HG03354 (cell line): ENCODE measurements around the gene XRCC3.

ENCODE experiments used
- ATAC-seq: cut with Tn5 transposase; IDR thresholded peaks from one replicate; pipeline ENCODE4 v1.9.1; 2021; ENCODE audit warnings: mild to moderate bottlenecking; ENCODE audit not compliant: unreplicated experiment, poor library complexity, severe bottlenecking

XRCC3 gene

GRCh38 chr14:103709814-103710213 is 5.4 kb downstream of the XRCC3 start:
- no peak for ATAC-seq

DNA sequence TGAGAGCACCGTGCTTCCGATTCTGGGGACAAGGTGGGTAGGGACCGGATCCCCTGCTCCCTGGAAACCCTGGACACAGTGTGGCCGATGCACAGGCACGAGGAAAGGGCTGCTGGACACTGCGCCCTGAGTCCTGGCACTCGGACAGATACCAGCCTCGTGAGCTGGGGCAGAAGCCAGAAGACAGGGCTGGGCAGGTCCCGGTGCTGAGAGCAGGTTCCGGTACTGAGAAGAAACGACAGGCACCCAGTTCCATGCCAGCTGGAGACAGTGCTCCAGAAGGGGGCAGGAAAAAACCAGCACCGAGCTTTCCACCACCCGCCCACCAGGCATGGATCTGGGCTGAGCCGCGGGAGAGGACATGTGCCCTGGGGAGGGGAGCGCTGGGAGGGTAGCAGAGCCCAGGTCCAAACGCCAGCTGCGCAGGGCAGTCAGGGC is 6.5 kb downstream of the XRCC3 start:
- no peak for ATAC-seq

- no peak for ATAC-seq
Measured at GRCh38 chr14:103707329-103708263, 7.7 kb downstream of the XRCC3 start.

- ATAC-seq: no peak
Measured at GRCh38 chr14:103706551-103707328, 8.5 kb downstream of the XRCC3 start.

DNA sequence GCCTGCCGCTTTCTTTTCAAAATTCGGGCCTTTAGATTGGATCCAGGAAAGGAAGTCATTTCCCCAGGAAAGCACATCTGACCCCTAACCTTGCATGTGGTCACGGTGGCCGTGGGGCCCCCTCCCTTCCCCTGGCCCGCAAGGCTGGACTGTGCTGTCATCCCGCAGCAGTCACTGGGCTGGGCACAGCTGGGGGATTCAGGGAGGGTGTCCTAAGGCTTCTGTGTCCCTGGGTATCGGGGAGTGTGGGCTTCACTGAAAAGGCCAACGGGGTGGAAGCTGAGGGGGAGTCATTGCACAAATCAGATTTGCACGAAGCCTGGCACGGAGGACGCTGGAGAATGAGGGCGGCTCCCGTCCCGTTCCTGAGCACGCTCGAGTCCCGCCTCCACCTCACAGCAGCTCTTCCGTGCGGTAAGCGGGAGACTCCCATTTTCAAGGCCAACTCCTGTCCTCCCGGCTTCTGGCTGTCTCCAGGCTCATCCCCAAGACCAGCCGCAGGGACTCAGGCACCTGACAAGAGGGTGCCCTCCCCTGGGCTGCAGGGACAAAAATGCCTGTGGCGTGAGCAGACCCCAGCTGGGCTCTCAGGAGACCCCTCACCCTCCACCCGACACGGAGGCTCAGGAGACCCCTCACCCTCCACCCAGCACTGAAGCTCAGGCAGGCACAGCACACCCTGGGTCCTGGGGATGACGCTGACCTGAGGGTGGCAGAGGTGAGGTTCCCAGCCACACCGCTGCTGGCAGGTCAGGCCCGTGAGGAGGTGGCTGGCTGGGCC is 9.6 kb downstream of the XRCC3 start:
- ATAC-seq: no peak

DNA sequence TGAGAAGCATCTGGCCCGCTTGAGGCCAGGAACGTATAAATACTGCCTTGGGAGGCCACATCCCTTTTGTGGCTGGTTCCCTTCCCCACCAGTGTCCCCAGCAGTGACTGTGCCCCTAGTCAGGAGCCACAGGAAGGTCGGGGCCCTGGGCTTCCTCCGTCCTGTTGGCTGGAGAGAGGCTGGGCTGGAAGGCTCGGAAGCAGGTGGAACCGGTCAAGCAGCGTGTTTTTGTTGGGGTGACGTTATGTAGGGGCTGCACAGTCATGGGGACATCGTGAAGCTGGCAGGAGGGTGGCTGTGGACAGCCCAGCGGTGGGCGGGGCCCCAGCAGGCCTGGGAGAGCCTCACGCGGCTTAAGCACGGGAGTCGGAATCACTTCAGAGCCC is 10.1 kb downstream of the XRCC3 start:
- no peak for ATAC-seq

- ATAC-seq: no peak
Measured at GRCh38 chr14:103704708-103705107, 10.5 kb downstream of the XRCC3 start.

DNA sequence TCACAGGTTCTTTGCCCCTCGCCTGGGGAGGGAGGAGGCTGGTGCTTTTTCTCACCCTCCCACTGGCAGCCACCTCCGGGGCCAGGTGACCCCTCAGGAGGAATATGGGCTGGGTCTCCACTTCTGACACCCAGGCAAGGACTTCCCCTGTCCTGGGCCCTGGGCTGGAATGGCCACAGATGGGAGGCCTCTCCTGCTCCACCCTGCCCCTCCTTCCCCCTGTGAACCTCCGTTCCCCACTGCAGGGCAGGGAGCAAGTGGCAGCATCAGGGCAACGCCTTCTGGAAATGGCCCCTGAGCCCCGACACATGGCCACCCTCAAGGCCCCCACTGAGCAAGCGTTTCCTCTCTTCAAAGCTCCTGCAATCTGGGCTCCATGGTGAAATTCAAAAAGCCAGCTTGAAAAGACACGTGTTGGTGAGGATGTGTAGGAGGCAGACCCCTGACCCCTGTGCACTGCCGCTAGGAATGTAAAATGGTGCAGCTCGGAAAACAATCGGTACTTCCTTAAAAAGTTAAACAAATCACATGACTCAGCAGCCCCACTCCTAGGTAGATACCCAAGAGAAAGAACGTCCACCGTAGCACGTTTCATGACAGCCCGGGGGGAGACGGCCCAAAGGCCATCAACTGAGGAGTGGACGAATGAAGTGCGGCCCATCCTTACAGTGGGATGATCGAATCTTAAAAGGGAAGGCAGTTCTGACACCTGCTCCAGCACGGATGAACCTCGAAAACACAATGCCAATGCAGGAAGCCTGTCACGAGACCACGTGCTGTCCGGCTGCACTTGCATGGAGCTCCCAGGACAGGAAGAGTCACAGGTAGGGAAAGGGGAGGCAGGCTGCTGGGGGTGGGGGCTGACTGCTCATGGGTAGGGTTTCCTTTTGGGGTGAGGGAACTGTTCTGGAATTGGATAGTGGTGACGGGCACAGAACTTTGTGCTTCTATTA is 11.5 kb downstream of the XRCC3 start:
- no peak for ATAC-seq

- ATAC-seq: no peak
Measured at GRCh38 chr14:103702497-103703432, 12.5 kb downstream of the XRCC3 start.

GRCh38 chr14:103702095-103702494 is 13.2 kb downstream of the XRCC3 start:
- ATAC-seq: no peak

DNA sequence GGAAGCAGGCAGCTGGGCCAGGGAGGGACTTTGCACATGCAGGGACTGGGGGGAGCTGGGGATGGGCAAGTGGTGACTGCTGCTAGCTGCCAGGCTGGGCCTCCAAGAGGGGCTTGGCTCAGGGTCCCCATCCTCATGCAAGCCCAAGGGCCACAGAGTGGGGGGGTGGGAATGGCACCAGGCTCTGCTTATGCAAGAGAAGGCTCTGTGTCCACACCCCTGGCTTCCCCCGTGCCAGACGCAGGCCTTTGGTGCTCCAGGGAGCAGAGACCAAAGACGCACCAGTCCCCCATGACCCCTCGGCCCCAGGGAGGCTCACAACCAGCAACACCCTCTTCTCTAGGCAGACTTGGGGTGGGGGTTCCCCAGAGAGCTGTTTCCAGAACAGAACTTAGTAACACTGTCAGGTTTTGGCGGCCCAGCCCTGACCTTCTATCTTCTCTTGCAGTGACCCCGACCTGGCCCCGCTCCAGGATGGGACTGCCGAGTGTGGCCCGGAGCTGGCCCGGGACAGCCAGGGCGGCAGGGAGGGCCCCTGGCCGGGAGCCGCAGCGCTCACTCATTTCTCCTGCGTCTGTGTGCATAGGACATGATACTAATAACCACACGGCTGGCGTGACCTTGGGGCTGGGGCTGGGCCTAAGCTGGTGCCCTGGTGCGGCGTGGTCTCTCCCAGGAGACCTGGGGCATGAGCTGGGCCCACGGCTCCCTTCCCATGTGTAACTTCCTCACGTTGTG is 14.3 kb downstream of the XRCC3 start:
- no peak for ATAC-seq

DNA sequence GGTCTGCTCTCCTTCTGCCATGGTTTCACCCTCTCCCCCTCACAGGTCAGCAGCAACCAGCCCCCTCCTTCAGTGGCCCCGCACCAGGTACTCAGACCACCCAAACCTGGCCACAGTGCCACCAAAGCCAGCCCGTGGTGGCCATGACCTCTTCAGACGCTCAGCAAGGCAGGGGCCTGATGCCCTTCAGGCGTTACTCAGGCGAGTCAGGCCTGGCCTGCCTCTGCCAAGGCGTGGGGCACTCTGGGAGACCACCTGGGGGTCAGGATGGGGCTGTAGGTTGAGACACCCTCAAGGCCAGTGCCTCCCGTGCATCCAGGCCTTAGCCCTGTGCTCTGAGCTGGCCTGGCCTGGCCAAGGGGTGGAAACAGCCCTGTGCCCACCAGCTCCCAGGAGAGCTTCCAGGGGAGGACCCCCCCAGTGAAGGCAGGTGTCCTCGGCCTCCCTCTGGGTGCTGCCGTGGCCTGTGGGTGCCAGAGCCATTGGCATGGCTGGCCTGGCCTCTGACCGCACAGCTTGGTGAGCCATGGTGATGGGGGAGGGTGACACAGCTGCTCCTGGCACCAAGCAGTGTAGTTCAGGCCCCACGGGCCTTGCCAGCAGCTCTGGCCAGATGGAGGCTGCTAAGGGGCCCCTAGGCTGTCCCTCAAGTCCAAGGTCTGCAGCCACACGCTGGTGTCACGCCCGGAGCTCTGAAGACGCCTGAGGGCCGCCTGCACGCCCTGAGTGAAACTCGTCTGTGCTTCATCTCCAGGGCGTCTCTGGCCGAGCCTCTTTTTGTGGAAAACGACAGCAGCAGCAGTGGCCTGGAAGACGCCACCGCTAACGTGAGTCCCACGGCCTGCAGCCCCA is 15.1 kb downstream of the XRCC3 start:
- ATAC-seq: no peak

DNA sequence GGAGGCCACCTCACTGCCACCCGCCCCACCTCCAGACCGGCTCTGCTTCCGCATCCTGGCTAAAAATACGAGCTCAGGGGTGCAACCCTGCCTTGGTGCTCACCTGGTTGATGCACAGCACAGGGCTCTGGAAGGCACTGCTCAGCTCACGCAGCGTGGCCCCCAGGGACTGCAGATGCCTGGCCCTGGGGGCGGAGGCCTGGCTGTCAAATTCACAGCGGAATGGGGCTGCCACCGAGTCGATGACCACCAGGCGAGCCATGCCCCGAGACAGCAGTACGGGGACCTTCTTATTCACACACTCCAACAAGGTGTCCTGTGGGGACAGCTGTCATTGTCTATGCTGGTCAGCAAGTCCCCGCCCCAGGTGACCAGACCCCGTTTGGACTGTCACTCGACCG is 16.0 kb downstream of the XRCC3 start:
- no peak for ATAC-seq

GRCh38 chr14:103698380-103699260 is 16.6 kb downstream of the XRCC3 start:
- ATAC-seq: no peak

DNA sequence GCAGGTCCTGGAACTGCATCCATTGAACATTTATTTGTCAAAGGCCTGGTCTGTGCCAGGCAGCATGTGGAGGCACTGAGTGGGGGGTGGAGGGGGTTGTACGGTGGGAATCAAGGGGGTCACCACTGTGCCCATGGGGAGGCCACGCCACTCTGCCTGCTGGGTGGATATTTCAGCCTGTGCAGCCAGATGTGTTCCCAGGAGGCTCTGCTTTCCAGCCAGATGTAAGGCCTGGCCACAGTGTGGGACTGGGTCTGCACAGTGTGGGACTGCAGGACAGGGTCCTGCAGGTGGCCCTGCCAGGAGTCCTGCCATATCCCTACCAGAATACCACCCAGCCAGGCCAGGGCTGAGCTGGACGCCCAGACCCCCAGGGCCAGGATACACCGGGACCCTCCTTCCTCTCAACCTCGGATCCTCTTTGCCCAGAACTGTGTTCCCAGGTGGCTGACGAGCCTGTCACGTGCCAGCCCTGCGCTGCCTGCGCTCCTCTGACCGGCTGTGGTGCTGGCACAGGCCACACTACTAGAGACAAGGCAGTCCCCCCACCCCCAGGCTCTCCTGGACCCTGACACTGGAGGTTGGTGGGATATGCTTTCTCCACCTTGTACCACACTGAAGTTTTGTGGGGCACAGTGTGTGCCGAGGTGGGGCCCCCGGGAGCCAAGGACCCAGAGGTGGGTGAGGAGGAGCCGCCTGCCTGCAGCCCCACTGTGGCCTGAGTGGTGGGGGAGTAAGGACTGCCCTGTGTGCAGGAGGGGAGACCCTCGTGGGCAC is 17.5 kb downstream of the XRCC3 start:
- no peak for ATAC-seq
